ENCODE results near the gene UBE2G2. TPM values are rescaled to one million over a fixed set of nuclear protein-coding genes. Genes with fewer than 3 reads are reported as not detected.

The UBE2G2 gene
- total RNA-seq, 1 donor: 90.0 TPM

DNA sequence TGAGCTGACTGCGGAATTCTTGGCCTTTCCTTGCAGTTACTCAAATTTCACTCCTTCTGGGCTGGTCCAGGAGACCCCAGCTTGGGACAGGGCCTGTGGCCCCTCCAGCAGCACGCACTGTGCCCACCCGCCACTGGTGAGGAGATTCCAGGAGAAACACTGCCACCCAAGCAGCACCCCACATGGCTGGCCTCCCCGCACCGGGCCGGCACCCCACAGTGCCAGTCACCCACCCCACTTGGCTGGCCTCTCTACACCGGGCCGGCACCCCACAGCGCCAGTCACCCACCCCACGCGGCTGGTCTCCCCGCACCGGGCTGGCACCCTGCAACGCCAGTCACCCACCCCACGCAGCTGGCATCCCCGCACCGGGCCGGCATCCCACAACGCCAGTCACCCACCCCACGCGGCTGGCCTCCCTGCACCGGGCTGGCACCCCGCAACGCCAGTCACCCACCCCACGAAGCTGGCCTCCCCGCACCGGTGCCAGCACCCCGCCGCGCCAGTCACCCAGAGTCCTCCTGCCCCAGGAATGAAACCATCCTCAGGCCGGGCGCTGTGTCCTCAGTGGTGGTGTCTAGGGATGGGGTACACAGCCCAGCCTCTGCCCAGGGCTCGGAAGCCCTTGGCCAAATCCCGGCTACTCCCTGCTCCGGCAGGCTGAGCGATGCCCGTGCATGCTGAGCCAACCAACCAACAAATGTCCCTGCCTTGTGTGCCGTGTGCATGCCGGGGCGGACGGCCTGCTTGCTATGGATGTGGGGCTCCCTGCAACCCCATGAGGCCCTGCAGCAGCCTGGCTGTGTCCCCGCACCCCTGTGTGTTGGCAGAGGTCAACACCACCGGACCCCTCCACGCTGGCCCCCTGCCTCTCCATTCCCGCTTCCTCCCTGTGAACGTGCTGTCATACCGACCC is 51.6 kb downstream of the UBE2G2 start:
- no peak overlapping the region for H3K4me3 ChIP-seq (ENCODE audit: low read length)
- H3K9me3 ChIP-seq (ENCODE audit: low read depth, low read length): no peaks in the 10 kb centered on the region
- H3K4me1 ChIP-seq (ENCODE audit: insufficient read depth, low read length): no peaks in the 10 kb centered on the region
- H3K27me3 ChIP-seq (ENCODE audit: insufficient read depth, low read length): no peaks in the 10 kb centered on the region

DNA sequence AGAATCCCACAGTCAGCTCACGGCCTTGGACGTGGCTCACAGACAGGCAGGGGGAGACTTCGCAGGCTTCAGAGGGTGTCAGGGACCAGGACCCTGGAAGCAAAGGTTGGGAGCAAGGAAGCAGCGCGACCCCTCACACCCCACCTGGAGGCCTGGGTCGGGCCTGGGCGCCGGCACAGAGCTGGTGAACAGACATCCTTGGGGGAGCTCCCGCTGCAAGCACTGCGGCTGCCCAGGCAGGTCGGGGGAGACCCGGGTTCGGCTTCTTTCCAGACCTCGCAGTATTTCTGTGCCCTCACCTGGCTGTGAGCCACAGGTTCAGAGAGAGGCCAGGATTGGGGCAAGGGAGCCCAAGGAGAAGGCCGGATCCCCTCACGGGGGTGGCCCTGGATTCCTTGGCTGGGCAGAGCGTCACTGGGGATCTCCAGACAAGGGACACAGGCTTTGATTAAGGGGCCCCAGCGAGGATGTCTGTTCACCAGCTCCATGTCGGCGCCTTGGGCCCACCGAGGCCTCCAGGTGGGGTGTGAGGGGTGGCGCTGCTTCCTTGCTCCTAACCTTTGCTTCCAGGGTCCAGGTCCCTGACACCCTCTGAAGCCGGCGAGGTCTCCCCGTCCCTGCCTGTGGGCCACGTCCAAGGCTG is 52.4 kb downstream of the UBE2G2 start:
- no peaks in the 10 kb centered on the region for H3K4me1 ChIP-seq (ENCODE audit: insufficient read depth, low read length)
- no peaks in the 10 kb centered on the region for H3K27me3 ChIP-seq (ENCODE audit: insufficient read depth, low read length)
- H3K4me3 ChIP-seq (ENCODE audit: low read length): no peak overlapping the region
- H3K9me3 ChIP-seq (ENCODE audit: low read depth, low read length): no peaks in the 10 kb centered on the region

DNA sequence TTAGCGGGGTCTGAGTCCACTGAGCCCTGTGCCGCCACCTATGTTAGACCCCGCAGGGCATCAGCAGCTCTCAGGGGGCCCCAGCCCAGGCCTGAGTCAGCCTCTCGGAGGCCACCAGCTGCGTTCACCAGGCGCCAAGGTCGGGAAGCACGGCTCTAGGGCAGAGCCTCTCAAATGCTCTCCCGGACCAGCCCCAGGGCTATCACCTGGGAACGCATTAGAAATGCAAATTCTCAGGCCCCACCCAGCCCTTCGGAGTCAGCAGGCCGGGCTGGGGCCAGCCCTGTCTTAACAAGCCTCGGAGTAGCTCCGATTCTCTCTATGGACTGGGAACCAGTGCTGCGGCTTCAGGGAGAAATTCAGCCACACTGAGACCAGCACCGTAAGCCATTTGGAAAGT is 53.0 kb downstream of the UBE2G2 start:
- Histone ChIP-seq H3K4me1 (ENCODE audit: insufficient read depth, low read length) (no peaks in the 10 kb centered on the region), H3K27me3 (ENCODE audit: insufficient read depth, low read length) (no peaks in the 10 kb centered on the region), H3K9me3 (ENCODE audit: low read depth, low read length) (no peaks in the 10 kb centered on the region), H3K4me3 (ENCODE audit: low read length) (no peak overlapping the region)

DNA sequence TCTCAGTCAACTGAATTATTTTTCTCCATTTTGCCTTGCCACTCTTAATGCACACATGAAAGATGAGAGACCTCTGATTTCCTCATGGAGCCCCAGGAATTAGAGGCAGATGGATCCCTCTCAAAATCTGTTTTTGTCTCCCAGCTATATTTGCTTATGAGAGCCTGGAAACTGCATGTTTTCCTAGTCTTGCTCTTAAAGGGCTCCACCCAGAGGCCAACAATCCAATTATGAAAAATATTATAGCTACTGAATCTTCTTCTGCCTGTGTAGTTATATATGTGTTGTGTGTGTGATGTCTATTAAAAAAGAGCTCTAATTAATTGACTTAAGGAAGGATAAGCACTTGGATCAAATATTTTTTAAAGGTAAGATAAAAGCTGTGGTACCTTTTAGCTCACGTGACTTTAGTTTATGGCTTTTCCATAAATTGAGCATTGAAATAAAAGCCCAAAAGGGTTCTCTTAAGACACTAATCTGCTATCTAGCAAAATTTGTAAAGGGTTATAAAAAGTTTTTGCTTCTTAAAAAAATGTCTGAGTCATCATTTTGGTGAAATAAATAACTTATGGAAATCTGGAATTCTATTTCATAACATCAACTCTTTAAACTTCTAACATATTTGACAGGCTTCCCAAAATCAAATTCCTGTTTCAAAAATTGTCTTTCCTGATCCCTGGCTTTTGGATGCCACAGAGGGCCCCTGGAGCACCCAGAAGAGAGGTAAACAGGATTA is 59.0 kb downstream of the UBE2G2 start:
- no peaks in the 10 kb centered on the region for H3K4me1 ChIP-seq (ENCODE audit: insufficient read depth, low read length)
- no peaks in the 10 kb centered on the region for H3K27me3 ChIP-seq (ENCODE audit: insufficient read depth, low read length)
- peaks cover 9% of the 10 kb centered on the region for H3K9me3 ChIP-seq (ENCODE audit: low read depth, low read length)
- H3K4me3 ChIP-seq (ENCODE audit: low read length): no peak overlapping the region

DNA sequence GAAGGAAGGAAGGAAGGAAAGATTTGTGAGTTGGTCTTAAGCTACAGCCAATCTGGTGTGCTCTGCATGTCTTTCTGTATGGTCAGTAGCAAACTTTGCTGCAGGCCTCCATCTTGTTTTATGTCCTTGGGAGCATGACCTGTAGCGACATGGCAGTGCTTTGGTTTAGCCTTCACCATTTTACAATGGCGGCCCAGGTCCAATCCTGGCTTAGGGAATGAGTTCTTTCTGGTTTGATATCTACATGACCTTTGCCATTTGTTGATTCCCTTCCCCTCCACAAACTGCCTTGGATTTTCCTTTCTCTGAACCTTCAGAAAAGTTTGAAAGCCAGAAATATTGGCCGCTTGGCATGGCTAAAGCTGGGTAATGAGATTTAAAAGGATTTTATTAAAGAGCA is 59.7 kb downstream of the UBE2G2 start:
- peaks cover 10% of the 10 kb centered on the region for H3K9me3 ChIP-seq (ENCODE audit: low read depth, low read length)
- H3K27me3 ChIP-seq (ENCODE audit: insufficient read depth, low read length): no peaks in the 10 kb centered on the region
- no peak overlapping the region for H3K4me3 ChIP-seq (ENCODE audit: low read length)
- no peaks in the 10 kb centered on the region for H3K4me1 ChIP-seq (ENCODE audit: insufficient read depth, low read length)

DNA sequence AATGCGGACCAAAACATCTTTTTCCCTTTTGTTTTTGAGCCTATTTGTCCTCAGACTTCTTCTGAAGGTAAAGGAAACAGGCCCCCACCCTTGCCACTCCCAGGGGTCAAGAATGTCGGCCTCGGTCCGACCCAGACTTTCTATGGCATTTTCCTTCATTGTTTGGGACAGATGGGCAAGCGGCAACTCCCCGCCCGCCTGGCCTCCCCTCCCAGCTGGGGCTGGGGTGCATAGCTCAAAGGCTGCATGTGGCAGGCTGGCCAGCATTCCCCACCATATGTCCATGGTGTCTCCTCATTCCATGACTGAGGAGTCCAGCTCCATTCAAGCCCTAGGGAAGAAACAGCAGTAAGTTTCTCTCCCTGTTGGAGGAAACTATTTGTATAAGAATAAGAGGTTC is 60.9 kb downstream of the UBE2G2 start:
- H3K27me3 ChIP-seq (ENCODE audit: insufficient read depth, low read length): no peaks in the 10 kb centered on the region
- H3K9me3 ChIP-seq (ENCODE audit: low read depth, low read length): peaks cover 10% of the 10 kb centered on the region
- H3K4me3 ChIP-seq (ENCODE audit: low read length): no peak overlapping the region
- no peaks in the 10 kb centered on the region for H3K4me1 ChIP-seq (ENCODE audit: insufficient read depth, low read length)

DNA sequence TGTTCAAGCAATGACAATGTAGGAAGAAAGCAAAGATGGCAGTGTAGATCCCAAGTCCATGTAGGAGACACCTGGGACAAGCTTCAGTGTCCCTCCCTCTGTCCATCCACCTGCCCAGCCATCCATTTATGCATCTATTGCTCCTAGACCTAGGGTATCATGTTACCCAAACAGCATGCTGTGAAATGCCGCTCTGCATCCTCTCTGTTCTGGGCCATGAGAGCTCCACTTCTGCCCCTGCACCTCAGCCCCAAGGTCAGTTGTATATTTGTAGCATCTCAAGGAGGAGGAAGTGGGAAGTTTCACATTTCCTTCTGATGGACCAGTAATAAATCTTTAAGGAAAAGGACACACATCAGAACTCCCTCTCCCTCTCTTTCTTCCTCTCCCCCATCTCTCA is 62.3 kb downstream of the UBE2G2 start:
- Histone ChIP-seq H3K4me1 (ENCODE audit: insufficient read depth, low read length) (no peaks in the 10 kb centered on the region), H3K27me3 (ENCODE audit: insufficient read depth, low read length) (no peaks in the 10 kb centered on the region), H3K9me3 (ENCODE audit: low read depth, low read length) (peaks cover 10% of the 10 kb centered on the region), H3K4me3 (ENCODE audit: low read length) (no peak overlapping the region)

DNA sequence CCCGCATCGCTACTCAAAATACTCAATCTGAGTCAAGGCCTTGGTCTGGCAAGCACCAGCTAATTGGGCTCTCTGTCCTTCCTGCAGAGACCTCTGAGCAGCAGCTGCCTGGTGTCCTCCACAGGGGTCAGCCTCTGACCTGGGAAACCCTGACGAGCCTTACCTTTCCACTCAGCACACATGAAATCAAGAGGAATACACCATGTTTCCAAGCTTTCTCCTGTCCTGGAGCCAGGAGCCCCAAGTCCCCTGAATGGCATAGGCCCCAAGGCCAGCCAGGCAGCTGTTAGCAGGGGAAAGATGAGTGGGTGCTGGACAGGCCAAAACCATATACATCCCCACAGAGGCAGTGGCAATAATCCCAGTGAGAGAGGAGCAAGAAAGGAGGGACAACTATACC is 63.0 kb downstream of the UBE2G2 start:
- Histone ChIP-seq H3K9me3 (ENCODE audit: low read depth, low read length) (peaks cover 10% of the 10 kb centered on the region), H3K4me3 (ENCODE audit: low read length) (no peak overlapping the region), H3K27me3 (ENCODE audit: insufficient read depth, low read length) (no peaks in the 10 kb centered on the region)

DNA sequence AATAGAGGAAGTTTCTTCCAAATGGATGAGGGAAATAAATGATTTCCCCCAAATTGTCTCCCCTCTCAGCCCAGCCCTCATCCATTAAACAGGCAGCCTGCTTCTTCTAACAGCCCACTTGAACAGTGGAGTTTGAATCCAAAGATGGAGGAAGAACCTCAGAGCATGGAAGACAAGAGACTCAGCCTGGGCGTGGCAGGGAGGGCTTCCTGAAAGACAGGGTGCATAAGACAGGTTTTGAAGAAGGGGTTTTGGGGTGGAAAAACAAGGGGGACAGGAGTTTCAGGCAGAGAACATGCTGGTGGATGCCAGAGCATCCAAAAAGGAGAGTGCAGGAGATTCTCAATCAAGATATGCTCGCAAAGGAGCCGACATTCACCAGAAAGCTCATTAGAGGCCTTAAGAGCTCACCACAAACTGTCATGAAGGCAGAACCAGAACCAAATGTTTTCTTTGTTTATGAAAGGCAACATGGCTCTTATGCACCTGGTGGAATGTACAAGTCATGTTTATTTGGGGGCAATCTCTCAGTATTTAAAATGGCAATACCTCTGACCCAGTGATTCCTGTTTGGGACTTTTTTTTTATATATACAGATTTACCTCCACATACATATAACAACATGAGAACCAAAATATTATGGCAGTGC is 63.8 kb downstream of the UBE2G2 start:
- peaks cover 10% of the 10 kb centered on the region for H3K9me3 ChIP-seq (ENCODE audit: low read depth, low read length)
- no peak overlapping the region for H3K4me3 ChIP-seq (ENCODE audit: low read length)
- H3K4me1 ChIP-seq (ENCODE audit: insufficient read depth, low read length): no peaks in the 10 kb centered on the region
- no peaks in the 10 kb centered on the region for H3K27me3 ChIP-seq (ENCODE audit: insufficient read depth, low read length)

More for the DNA sequence above, 63.0 kb downstream of the UBE2G2 start:
- no peaks in the 10 kb centered on the region for H3K4me1 ChIP-seq (ENCODE audit: insufficient read depth, low read length)

DNA sequence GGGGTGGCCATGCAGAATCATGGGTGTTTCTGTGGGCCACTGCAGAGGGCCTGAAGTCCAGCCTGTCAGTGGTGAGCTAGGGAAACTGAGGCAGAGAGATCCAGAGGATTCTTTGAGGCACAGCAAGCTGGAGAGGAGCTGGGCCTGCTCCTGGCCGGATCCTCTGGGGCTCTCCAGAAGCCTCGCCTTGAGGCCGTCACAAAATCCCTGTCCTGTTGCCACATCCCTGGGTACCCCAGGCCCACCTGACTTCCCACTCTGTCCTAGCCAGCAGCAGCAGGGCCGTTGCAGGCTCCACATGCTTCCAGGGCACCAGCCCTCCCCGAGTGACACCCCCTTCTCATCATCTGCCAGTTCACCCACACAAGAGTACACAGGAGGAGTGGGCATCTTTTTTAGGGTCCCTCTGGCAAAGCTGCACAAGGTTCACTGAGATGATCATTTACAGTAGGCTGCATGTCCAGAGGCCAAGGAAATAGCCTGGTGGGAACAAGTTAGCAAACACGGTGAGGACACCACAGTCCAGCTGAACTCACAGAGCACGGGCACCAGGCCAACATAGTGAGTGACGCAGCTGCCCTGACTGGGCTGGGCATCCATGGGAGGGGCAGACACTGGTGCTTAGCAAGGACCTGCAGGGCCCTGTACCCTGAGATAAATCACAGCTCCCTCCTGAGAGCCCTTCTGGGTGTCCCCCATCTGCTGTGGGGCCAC is 65.2 kb downstream of the UBE2G2 start:
- Histone ChIP-seq H3K27me3 (ENCODE audit: insufficient read depth, low read length) (no peaks in the 10 kb centered on the region), H3K4me3 (ENCODE audit: low read length) (no peak overlapping the region), H3K4me1 (ENCODE audit: insufficient read depth, low read length) (no peaks in the 10 kb centered on the region), H3K9me3 (ENCODE audit: low read depth, low read length) (peaks cover 10% of the 10 kb centered on the region)

DNA sequence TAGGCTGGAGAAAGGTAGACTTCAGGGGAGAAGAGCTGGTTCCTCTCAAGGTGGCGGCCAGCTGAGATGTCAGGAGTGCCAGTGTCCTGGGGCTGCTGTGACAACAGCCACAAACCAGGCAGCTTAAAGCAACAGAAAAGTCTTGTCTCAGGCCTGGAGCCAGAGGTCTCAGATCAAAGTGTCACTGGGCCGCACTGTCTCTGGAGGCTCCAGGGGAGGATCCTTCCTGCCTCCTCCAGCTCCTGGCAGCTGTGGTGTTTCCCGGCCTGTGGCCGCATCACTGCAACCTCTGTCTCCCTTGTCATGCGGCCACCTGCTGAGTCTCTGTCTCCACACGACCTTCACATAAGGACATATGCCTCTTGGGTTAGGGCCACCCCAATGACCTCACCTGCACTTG is 65.8 kb downstream of the UBE2G2 start:
- no peaks in the 10 kb centered on the region for H3K27me3 ChIP-seq (ENCODE audit: insufficient read depth, low read length)
- peaks cover 10% of the 10 kb centered on the region for H3K9me3 ChIP-seq (ENCODE audit: low read depth, low read length)
- H3K4me3 ChIP-seq (ENCODE audit: low read length): no peak overlapping the region
- no peaks in the 10 kb centered on the region for H3K4me1 ChIP-seq (ENCODE audit: insufficient read depth, low read length)

DNA sequence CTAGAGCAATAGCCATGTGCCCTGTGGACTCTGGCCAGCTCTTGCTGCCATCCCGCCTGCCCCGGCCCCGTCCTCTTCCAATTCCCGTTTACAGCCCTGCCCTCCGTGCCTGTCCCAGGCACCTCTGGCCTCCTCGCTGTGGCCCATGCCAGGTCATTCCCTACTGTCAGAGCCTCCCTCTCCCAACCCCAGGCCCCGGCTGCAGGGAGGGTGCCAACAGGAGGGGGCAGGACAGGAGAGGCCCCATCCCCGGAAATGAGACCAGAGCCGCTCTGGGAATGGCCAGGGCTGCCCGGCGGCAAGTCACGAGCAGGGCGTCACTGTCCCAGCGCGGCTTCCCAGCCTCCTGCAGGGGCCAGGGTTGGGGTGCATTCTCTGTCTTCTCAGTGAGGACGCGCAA is 66.8 kb downstream of the UBE2G2 start:
- Histone ChIP-seq H3K27me3 (ENCODE audit: insufficient read depth, low read length) (no peaks in the 10 kb centered on the region), H3K4me3 (ENCODE audit: low read length) (no peak overlapping the region), H3K9me3 (ENCODE audit: low read depth, low read length) (peaks cover 10% of the 10 kb centered on the region), H3K4me1 (ENCODE audit: insufficient read depth, low read length) (no peaks in the 10 kb centered on the region)

DNA sequence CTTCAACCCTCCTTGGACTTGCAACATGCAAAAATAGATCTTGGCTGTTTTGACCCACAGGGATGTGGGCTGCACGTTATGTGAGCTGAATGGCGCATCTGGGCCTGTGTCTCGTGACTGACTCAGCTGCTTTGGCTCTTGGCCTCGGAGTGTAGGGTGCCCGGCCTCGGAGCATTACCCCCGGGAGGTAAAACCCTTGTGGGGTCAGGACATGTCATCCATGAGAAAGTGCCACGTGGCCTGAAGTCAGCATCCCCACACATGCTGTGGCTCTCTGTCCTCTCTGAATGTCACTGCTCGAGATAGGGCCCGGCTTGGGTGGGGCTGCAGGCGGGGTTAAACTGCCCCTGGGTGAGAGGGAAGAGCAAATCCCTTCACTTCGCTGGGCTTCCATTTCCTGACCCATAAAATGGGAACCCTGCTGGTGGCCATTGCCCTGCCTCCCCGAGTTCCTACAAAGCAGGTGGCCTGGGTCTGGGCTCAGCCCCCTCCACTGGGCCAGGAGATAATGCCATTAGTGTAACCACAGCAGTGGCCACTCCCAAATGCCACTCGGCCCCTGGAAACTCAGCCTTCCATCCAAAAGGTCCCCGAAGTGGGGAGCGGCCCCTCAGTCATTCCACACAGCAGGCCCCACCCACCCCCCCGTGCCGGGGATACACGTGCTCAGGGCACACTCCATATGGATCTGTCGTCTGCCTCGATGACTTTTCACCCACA is 67.4 kb downstream of the UBE2G2 start:
- H3K27me3 ChIP-seq (ENCODE audit: insufficient read depth, low read length): no peaks in the 10 kb centered on the region
- no peaks in the 10 kb centered on the region for H3K4me1 ChIP-seq (ENCODE audit: insufficient read depth, low read length)
- no peak overlapping the region for H3K4me3 ChIP-seq (ENCODE audit: low read length)
- peaks cover 10% of the 10 kb centered on the region for H3K9me3 ChIP-seq (ENCODE audit: low read depth, low read length)

DNA sequence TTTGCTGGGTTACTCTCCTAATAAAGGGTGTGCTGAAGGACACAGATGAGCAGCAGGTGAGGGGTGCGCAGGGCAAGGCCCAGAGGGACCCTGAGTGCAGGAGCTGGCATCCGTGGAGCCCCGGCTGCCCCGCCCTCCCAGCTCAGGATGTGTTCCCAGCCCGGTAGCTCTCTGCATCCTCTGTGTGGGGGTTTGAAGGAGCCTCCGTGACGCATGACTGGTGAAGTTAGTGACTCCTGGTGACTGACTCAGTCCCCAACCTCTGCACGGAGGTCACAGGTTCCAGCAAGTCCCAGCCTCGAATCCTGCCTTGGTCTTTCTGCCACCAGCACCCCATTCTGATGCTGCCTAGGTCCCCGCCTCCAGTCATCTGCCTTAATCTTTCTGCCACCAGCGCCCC is 68.7 kb downstream of the UBE2G2 start:
- Histone ChIP-seq H3K9me3 (ENCODE audit: low read depth, low read length) (peaks cover 4% of the 10 kb centered on the region), H3K4me3 (ENCODE audit: low read length) (no peak overlapping the region), H3K27me3 (ENCODE audit: insufficient read depth, low read length) (no peaks in the 10 kb centered on the region), H3K4me1 (ENCODE audit: insufficient read depth, low read length) (no peaks in the 10 kb centered on the region)

Data from mononuclear cell (primary cell).